GM12801 (cell line): ENCODE data around the gene C1QTNF12.

Experiments
- TF ChIP-seq, protein P1 (sequence below): IDR thresholded peaks from one replicate; pipeline ENCODE4 v1.5.1; 2011; ENCODE audit warnings: control low read depth; ENCODE audit not compliant: insufficient read length; ENCODE audit errors: extremely low read depth

C1QTNF12 gene

DNA sequence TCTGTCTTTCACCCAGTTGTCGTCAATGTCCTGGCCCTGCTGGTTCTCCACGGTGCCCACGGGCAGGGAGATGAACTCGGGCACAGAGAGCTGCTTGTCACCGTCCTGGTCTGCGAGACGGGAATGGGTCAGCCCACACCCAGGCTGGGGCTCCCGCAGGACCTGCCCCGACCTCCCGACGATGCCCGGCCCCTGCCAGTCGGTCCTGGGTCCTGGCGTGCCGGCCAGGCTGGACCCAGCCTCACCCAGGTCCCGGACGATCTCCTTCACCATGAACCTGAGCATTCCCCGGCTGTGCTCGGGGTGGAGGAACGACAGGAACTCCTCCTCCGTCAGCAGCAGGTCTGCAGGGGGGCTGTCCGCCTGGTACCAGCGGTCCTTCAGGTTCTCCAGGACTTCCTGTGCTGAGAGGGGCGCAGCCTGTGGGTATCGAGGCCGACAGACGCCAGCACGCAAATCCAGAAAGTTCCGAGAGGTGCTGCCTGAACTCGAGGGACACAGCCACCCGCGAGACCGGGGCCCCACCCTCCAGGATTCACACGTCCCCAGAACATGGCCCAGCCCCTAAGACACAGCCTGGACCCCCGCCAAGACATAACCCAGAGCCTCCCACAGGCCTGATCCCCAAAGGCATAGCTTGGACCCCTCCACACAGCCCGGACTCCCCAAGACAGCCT, 27.9 kb downstream of the C1QTNF12 start:
- TF ChIP-seq, protein P1, sequence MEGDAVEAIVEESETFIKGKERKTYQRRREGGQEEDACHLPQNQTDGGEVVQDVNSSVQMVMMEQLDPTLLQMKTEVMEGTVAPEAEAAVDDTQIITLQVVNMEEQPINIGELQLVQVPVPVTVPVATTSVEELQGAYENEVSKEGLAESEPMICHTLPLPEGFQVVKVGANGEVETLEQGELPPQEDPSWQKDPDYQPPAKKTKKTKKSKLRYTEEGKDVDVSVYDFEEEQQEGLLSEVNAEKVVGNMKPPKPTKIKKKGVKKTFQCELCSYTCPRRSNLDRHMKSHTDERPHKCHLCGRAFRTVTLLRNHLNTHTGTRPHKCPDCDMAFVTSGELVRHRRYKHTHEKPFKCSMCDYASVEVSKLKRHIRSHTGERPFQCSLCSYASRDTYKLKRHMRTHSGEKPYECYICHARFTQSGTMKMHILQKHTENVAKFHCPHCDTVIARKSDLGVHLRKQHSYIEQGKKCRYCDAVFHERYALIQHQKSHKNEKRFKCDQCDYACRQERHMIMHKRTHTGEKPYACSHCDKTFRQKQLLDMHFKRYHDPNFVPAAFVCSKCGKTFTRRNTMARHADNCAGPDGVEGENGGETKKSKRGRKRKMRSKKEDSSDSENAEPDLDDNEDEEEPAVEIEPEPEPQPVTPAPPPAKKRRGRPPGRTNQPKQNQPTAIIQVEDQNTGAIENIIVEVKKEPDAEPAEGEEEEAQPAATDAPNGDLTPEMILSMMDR = no peak

DNA sequence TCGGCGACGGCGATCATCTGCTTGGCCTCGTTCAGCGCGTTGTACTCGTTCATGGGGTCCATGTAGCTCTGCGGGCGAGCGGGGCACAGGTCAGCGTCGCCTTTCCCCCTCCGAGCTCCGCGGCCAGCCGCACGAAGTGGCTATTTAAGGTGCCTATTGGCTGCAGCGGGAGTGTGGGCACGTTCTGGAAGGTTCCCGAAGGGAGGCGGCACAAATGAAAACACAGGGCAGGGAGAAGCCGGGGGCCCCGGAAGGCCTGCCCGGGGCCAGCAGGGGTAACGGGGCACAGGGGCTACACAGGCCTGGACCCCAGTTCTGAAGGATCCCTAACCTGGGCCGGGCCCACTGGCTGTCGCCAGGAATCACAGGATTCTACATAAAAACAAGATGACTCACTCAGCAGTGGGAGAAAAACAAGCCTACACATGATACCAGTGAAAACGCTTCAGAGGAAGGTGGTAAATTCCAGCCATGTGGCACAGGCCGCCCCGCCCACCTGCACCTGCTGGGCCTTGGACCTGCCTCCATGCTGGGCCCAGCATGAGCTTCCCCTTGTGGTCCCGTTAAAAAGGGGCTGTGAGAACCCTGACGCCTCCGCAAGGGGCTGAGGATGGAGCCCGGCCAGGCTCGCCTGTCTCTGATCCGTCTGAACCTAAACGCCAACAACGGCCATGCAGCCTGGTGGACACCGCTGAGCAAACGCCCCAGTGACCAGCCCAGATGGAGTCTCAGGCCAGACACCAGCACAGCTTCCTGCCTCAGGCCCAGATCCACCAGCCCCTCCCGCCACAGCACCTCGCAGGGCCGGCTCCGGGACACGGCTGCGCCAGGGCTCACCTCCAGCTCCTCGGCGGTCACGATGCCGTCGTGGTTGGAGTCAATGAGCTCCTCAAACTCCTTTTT, 28.6 kb downstream of the C1QTNF12 start:
- TF ChIP-seq, protein P1 = no peak

DNA sequence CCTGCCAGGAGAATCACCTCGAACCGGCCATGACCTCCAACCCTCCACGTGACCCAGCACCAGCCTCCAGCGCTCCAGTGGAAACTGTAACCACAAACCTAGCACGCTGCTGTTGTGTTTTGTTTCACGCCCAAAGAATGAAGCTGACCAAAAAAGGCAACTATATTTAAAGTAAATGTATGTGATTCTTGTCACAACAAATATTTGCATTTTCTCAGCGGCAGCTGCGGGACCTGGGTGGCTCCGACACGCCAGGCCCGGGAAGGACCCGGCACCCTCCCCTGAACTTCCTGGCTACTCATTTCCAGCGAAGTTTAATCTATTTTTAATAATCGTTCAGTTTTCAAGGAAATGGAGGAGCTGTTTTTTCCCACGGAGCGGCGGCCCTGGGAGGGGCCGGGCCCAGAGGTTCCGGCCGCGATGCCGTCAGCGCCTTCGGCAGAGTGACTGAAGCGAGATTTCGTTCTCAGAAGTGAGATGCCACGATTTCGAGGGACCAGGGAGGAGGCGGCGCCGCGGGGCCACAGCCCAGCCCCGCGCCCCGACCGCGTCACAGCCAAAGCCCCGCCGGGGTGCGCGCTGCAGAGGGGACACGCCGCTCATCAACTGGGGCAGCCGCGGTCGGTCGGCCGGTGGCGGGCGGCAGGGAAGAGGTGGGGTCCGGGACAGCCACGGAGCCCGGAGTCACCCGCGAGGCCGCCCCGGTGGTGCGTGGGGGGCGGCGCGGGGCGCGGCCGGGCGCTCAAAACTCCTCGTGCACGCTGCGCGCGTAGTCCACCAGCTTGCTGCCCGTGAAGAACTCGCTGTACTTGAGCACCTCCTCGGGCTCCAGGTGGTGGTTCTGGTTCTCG, 29.5 kb downstream of the C1QTNF12 start:
- TF ChIP-seq, protein P1 = no peak

DNA sequence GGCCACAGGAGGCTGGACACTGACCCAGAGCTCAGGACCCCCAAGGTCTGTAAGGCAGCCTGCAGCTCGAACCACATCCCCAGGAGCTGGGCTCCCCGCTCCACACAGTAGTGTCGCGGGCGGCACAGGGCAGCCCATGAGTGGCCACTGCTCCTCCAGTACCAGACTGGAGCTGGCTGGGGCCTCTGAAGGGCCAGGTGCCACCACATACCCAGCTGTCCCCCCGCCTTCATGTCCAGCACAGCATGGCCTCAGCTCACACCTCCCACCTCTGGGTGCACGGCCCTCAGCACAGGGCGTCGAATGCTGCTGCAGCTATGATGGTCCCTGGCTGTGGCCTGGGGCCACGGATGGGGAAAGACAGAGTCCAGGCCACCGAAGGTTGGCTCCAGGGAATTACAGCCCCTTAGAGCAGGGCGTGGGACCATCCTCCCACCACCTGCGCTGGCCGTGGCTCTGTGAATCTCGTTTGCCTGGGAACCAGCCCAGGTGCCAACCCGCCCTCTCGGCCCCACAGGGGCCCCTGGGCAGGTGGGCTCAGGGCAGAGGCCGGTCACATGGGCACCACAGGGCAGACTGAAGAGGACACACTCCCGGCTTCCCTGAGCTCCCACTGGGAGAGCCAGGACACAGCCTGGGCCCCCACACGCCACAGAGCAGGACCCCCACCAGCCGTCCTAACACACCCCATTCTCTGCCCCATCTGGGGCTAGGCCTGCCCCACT, 30.5 kb downstream of the C1QTNF12 start:
- TF ChIP-seq, protein P1 = no peak

DNA sequence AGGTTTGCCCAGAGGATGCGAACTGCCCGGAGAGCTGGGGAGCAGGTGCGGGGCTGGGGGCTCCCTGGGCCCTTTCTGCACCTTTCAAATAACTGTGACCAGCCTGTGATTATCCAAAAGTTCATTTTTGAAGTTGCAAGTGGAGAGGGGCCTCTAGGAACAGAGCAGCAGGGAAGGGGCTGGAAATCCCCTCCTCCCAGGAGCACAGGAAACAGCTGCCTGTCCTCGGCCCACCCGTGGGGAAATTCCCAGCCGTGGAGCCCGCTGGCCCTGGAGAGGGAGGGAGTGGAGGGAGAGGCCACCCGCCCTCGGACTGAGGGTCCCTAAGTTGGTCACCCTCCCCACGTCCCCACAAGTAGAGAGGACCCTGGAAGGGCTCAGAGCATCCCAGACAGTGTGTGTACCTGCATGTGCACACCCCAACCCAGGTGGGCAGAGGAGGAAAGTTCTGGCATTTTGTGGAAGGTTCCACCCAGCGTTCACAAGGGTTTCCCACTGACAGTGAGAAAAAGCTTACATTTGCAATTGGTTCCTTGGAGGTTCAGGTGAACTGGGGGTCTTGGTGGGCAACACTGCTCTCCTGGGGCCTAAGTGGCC, 31.3 kb downstream of the C1QTNF12 start:
- TF ChIP-seq, protein P1 = no peak

DNA sequence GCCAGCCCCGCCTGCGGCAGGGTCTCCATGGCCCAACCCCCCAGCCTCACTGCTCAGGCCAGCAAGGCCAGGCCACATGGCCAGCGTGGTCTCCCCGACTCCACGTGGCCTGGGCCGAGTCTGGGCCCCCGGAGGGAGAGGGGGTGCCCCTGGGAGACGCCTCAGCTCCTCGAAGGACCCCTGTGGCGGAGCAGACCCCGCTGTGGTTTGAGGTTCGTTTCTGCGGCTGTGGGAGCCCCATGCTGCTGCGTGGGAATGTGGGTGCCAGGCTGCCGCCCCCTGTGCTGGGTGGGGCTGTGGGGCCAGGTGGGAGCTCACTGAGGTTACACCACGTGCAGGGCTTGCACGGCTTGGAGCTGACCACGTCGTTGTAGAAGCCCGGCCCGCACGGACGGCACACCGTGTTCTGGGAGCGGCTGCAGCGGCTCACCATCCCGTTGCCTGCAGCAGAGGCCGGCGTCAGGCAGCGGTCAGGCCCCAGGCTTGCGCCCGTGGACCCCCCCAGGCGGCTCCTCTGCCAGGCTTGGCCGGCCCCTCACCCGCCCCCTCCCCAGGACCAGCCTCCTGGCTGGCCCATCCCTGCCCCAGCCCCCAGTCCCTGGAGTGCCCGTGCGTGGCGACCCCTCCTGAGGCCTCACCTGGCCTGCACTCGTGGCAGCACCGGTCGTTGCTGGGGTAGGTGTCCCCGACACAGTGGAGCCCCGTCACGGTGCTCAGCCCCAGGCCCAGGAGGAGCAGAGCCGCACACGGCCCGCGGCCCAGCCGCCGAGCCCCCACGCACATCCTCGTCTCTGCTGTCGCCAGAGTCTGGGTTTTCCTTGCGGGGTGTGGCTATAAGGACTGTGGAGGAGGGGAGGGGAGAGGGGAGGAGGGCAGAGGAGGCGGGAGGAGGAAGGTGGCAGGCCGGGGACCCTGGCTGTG, 32.9 kb downstream of the C1QTNF12 start, which contains the start of gene TNFRSF4:
Gene TNFRSF4, minus strand, starts transcription at position 809 of the 921 bp plus-strand sequence. Its CDS starts 26 bp downstream, at position 783.
- TF ChIP-seq, protein P1 = no peak
